IMR-90 (cell line): ENCODE measurements around the gene KRTAP4-16. TPM values are rescaled to one million over a fixed set of nuclear protein-coding genes. Genes with fewer than 3 reads are reported as not detected.

ENCODE experiments used
- ATAC-seq: fragments of 200-7000 bp; cut with Tn5 transposase; 2 replicates; pipeline ENCODE4 v1.9.1; 2020; ENCODE audit warnings: low read depth, mild to moderate bottlenecking, moderate library complexity
- BruUV-seq: library from RNA; stranded (reverse); fragments of 400-500 nt; replicated peaks from 2 replicates; lab custom pipeline; 2021; lab: Mats Ljungman, UMichigan
- CTCF ChIA-PET: fragments of 300-600 bp; formaldehyde crosslinking; extraction: SDS; loops from one replicate; lab custom pipeline; 2021; ENCODE audit warnings: antibody characterized with exemption; lab: Yijun Ruan, JAX
- POLR2A ChIA-PET: fragments of 300-600 bp; sonication (Branson Sonifier 250); formaldehyde crosslinking; loops from one replicate; lab custom pipeline; 2022; ENCODE audit warnings: antibody characterized with exemption; ENCODE audit not compliant: unreplicated experiment; lab: Charles Lee
- DNase-seq: peaks from one replicate; pipeline ENCODE4 v3.0.0; 2013
- H2AFZ ChIP-seq: replicated peaks from 2 replicates; pipeline ENCODE3; 2013; ENCODE audit warnings: low read length, mild to moderate bottlenecking; ENCODE audit not compliant: poor library complexity
- H2AK5ac ChIP-seq: 2 replicates; pipeline ENCODE4 v1.6.1; 2013; ENCODE audit warnings: low read depth, low read length, inconsistent platforms
- H2AK9ac ChIP-seq: replicated peaks from 2 replicates; pipeline ENCODE3; 2013; ENCODE audit warnings: mild to moderate bottlenecking, low read depth, low read length, moderate library complexity; ENCODE audit not compliant: poor library complexity
- H2BK120ac ChIP-seq: 2 replicates; pipeline ENCODE4 v1.6.1; 2013; ENCODE audit warnings: low read depth, low read length, inconsistent platforms
- H2BK15ac ChIP-seq: 3 replicates; pipeline ENCODE4 v1.6.1; 2013; ENCODE audit warnings: low read depth, low read length, inconsistent platforms
- H2BK20ac ChIP-seq: 2 replicates; pipeline ENCODE4 v1.6.1; 2013; ENCODE audit warnings: low read depth, mild to moderate bottlenecking, inconsistent platforms, low read length, moderate library complexity
- H2BK5ac ChIP-seq: 2 replicates; pipeline ENCODE4 v1.6.1; 2013; ENCODE audit warnings: mild to moderate bottlenecking, low read depth, low read length, inconsistent platforms; ENCODE audit not compliant: poor library complexity, severe bottlenecking
- H3K14ac ChIP-seq: replicated peaks from 2 replicates; pipeline ENCODE4 v1.6.1; 2013; ENCODE audit warnings: low read depth, low read length, inconsistent platforms
- H3K18ac ChIP-seq: 2 replicates; pipeline ENCODE4 v1.6.1; 2013; ENCODE audit warnings: low read depth, low read length, control low read depth
- H3K23ac ChIP-seq: 2 replicates; pipeline ENCODE4 v1.6.1; 2013; ENCODE audit warnings: low read depth, low read length, inconsistent platforms
- H3K27ac ChIP-seq: 2 replicates; pipeline ENCODE4 v1.5.1; 2013; ENCODE audit warnings: mild to moderate bottlenecking, control low read depth, low read length; ENCODE audit not compliant: insufficient read depth
- H3K27me3 ChIP-seq: 2 replicates; pipeline ENCODE4 v1.6.1; 2013; ENCODE audit warnings: low read length; ENCODE audit not compliant: control insufficient read depth, insufficient read depth
- H3K36me3 ChIP-seq: 2 replicates; pipeline ENCODE4 v1.6.1; 2013; ENCODE audit warnings: low read length, mixed read lengths; ENCODE audit not compliant: control insufficient read depth, insufficient read depth
- H3K4ac ChIP-seq: 2 replicates; pipeline ENCODE4 v1.6.1; 2013; ENCODE audit warnings: low read depth, low read length, inconsistent platforms
- H3K4me1 ChIP-seq: 2 replicates; pipeline ENCODE4 v1.6.1; 2013; ENCODE audit warnings: low read length, mixed read lengths; ENCODE audit not compliant: control insufficient read depth, insufficient read depth
- H3K4me2 ChIP-seq: 2 replicates; pipeline ENCODE4 v1.6.1; 2013; ENCODE audit warnings: low read depth, mild to moderate bottlenecking, control low read depth, low read length, moderate library complexity
- H3K4me3 ChIP-seq: 2 replicates; pipeline ENCODE4 v1.5.1; 2013; ENCODE audit warnings: low read depth, mild to moderate bottlenecking, control low read depth, low read length, moderate library complexity; ENCODE audit not compliant: insufficient read depth
- H3K56ac ChIP-seq: 2 replicates; pipeline ENCODE4 v1.6.1; 2013; ENCODE audit warnings: low read length, inconsistent platforms; ENCODE audit not compliant: insufficient read depth; ENCODE audit errors: extremely low read depth
- H3K79me1 ChIP-seq, 2 experiments: 2 replicates each; pipeline ENCODE4 v1.6.1; 2013; ENCODE audit warnings: low read length in 2 of 2, inconsistent platforms in 1 of 2, low read depth in 1 of 2
- H3K9ac ChIP-seq: 2 replicates; pipeline ENCODE4 v1.6.1; 2013; ENCODE audit warnings: low read depth, low read length, control low read depth
- H3K9me1 ChIP-seq: 2 replicates; pipeline ENCODE4 v1.6.1; 2013; ENCODE audit warnings: low read length, inconsistent platforms; ENCODE audit not compliant: insufficient read depth
- H3K9me3 ChIP-seq: 2 replicates; pipeline ENCODE4 v1.6.1; 2013; ENCODE audit warnings: low read length; ENCODE audit not compliant: control insufficient read depth, insufficient read depth
- H4K20me1 ChIP-seq: 2 replicates; pipeline ENCODE4 v1.6.1; 2013; ENCODE audit warnings: low read length, inconsistent platforms; ENCODE audit not compliant: insufficient read depth
- H4K5ac ChIP-seq: 2 replicates; pipeline ENCODE4 v1.6.1; 2013; ENCODE audit warnings: mild to moderate bottlenecking, low read depth, low read length, control low read depth
- H4K8ac ChIP-seq, 2 experiments: 2 replicates each; pipeline ENCODE4 v1.6.1; 2013; ENCODE audit warnings: low read depth in 2 of 2, low read length in 2 of 2, control low read depth in 1 of 2, inconsistent platforms in 1 of 2
- H4K91ac ChIP-seq: 2 replicates; pipeline ENCODE4 v1.6.1; 2013; ENCODE audit warnings: low read depth, low read length, inconsistent platforms; ENCODE audit not compliant: insufficient read depth
- BHLHE40 ChIP-seq: fragments of 150-350 bp; IDR thresholded peaks from 2 replicates; pipeline ENCODE4 v1.6.1; 2016; ENCODE audit warnings: mild to moderate bottlenecking, low read depth, low read length
- CEBPB ChIP-seq: IDR thresholded peaks from 2 replicates; pipeline ENCODE4 v1.6.1; 2012; ENCODE audit warnings: low read depth, low read length, improper control_type of control experiment
- CHD1 ChIP-seq: IDR thresholded peaks from 2 replicates; pipeline ENCODE4 v1.6.1; 2012; ENCODE audit warnings: low read depth, low read length, improper control_type of control experiment
- ELK1 ChIP-seq: fragments of 150-350 bp; IDR thresholded peaks from 2 replicates; pipeline ENCODE4 v1.6.1; 2016; ENCODE audit warnings: low read depth, mild to moderate bottlenecking, low read length, moderate library complexity, borderline replicate concordance
- FOS ChIP-seq: fragments of 150-350 bp; IDR thresholded peaks from 2 replicates; pipeline ENCODE4 v1.6.1; 2016; ENCODE audit warnings: low read depth, low read length
- MAFK ChIP-seq: IDR thresholded peaks from 2 replicates; pipeline ENCODE4 v1.6.1; 2012; ENCODE audit warnings: low read depth, low read length, improper control_type of control experiment
- MAZ ChIP-seq: IDR thresholded peaks from 2 replicates; pipeline ENCODE4 v1.6.1; 2012; ENCODE audit warnings: low read depth, mild to moderate bottlenecking, low read length, improper control_type of control experiment, moderate library complexity, borderline replicate concordance
- MXI1 ChIP-seq: IDR thresholded peaks from 2 replicates; pipeline ENCODE4 v1.6.1; 2012; ENCODE audit warnings: low read depth, mild to moderate bottlenecking, low read length, moderate library complexity, borderline replicate concordance
- NFE2L2 ChIP-seq: fragments of 150-350 bp; IDR thresholded peaks from 2 replicates; pipeline ENCODE4 v1.6.1; 2016; ENCODE audit warnings: low read depth, mild to moderate bottlenecking, low read length
- POLR2A ChIP-seq: IDR thresholded peaks from 2 replicates; pipeline ENCODE4 v1.6.1; 2012; ENCODE audit warnings: mild to moderate bottlenecking, low read depth, low read length
- RAD21 ChIP-seq: IDR thresholded peaks from 2 replicates; pipeline ENCODE4 v1.6.1; 2012; ENCODE audit warnings: low read length, improper control_type of control experiment
- RCOR1 ChIP-seq: IDR thresholded peaks from 2 replicates; pipeline ENCODE4 v1.6.1; 2012; ENCODE audit warnings: mild to moderate bottlenecking, low read length, improper control_type of control experiment; ENCODE audit not compliant: insufficient replicate concordance
- RFX5 ChIP-seq: IDR thresholded peaks from 2 replicates; pipeline ENCODE4 v1.8.0; 2012; ENCODE audit warnings: low read depth, mild to moderate bottlenecking, low read length, moderate library complexity
- SMC3 ChIP-seq: fragments of 150-350 bp; IDR thresholded peaks from 2 replicates; pipeline ENCODE4 v1.6.1; 2016; ENCODE audit warnings: low read depth, mild to moderate bottlenecking, antibody characterized with exemption, low read length, moderate library complexity
- USF2 ChIP-seq: fragments of 150-350 bp; IDR thresholded peaks from 2 replicates; pipeline ENCODE4 v1.6.1; 2017; ENCODE audit warnings: mild to moderate bottlenecking, antibody characterized with exemption, low read length, low read depth
- WGBS, 2 experiments: methylation state at CpG; one replicate each; pipeline versions ENCODE4 v1.1.5 to v1.1.7; 2013; ENCODE audit warnings: missing lambda C conversion rate in 2 of 2; ENCODE audit not compliant: insufficient read length in 1 of 2; ENCODE audit errors: extremely low coverage in 2 of 2; 5-methylcytosine and 5-hydroxymethylcytosine counted together
- dilution Hi-C: fragments of 300-500 bp; cut with HindIII; formaldehyde crosslinking; loops from one replicate; pipeline ENCODE4 v1.14.3; 2018; ENCODE audit warnings: low sequenced_read_pairs; ENCODE audit not compliant: unreplicated experiment
- in situ Hi-C: fragments of 300-500 bp; cut with MboI; formaldehyde crosslinking; loops from 3 replicates; pipeline ENCODE4 v1.14.3; 2019; ENCODE audit warnings: low sequenced_read_pairs, inconsistent platforms, mixed read lengths
- intact Hi-C: fragments of 100-400 bp; cut with micrococcal nuclease; formaldehyde crosslinking; loops from 2 replicates; pipeline ENCODE4 v1.10.0; 2022
- polyA plus RNA-seq, 3 experiments: library from polyadenylated mRNA; depleted of rRNA; stranded (reverse); fragments of >200 nt; gene quantifications; 2 replicates each; pipeline ENCODE4 v1.2.3, GENCODE V29; 2012; ENCODE audit warnings: low replicate concordance in 1 of 3
- total RNA-seq: library from RNA; depleted of rRNA; stranded (reverse); fragments of >200 nt; gene quantifications from 2 replicates; pipeline ENCODE4 v1.2.3, GENCODE V29; 2012
- TF ChIP-seq, protein P1 (sequence below): conservative IDR thresholded peaks from 2 replicates; pipeline ENCODE4 v1.5.1; 2012; ENCODE audit warnings: mild to moderate bottlenecking, low read depth, low read length, improper control_type of control experiment

The KRTAP4-16 gene
- total and polyA plus RNA-seq, 2 of the 4 experiments (the other 2 are of a cell fraction), result not detected

GRCh38 chr17:41145261-41145660 is 43.3 kb upstream of the KRTAP4-16 start:
- Histone ChIP-seq H3K36me3 (no peaks in the 10 kb centered on the region), H2BK20ac (no peak overlapping the region), H4K20me1 (no peaks in the 10 kb centered on the region), H2AK5ac (no peak overlapping the region), H3K4me2 (no peak overlapping the region), H2BK120ac (no peak overlapping the region), H2BK5ac (no peak overlapping the region), H4K8ac (no peak overlapping the region), H4K5ac (no peak overlapping the region), H4K91ac (no peak overlapping the region), H3K18ac (no peak overlapping the region), H2BK15ac (no peak overlapping the region), H3K9me1 (no peaks in the 10 kb centered on the region), H2AFZ (no peak overlapping the region), H3K4ac (no peak overlapping the region), H3K23ac (no peak overlapping the region), H3K9ac (no peak overlapping the region), H2AK9ac (no peak overlapping the region), H3K56ac (no peak overlapping the region), H3K27me3 (no peaks in the 10 kb centered on the region), H3K4me3 (no peak overlapping the region), H3K79me1 (no peaks in the 10 kb centered on the region), H3K4me1 (no peaks in the 10 kb centered on the region; the same call in 1 of the 2 replicates), H3K27ac (no peak overlapping the region), H3K9me3 (peaks cover 4% of the 10 kb centered on the region), H3K14ac (no peak overlapping the region)
- no CpG with 5 or more reads among the region's 2 CpGs for WGBS, 2 experiments
- BruUV-seq, result no TSS peak
- DNase-seq (no peak), ATAC-seq (no peak)
- ChIA-PET CTCF (no interaction called here), POLR2A (no interaction called here)
- intact Hi-C loops, result no loop called here
- in situ Hi-C loops, result no loop called here
- no peak for TF ChIP-seq FOS
- no peak for TF ChIP-seq RCOR1
- no peak for TF ChIP-seq USF2
- TF ChIP-seq RAD21, result no peak
- no peak for TF ChIP-seq MAFK
- no peak for TF ChIP-seq CHD1
- TF ChIP-seq ELK1, result no peak
- no peak for TF ChIP-seq CEBPB
- no peak for TF ChIP-seq MXI1
- no peak for TF ChIP-seq NFE2L2
- no peak for TF ChIP-seq POLR2A
- TF ChIP-seq SMC3, result no peak
- no peak for TF ChIP-seq BHLHE40
- no peak for TF ChIP-seq MAZ
- no peak for TF ChIP-seq RFX5
- TF ChIP-seq, protein P1, sequence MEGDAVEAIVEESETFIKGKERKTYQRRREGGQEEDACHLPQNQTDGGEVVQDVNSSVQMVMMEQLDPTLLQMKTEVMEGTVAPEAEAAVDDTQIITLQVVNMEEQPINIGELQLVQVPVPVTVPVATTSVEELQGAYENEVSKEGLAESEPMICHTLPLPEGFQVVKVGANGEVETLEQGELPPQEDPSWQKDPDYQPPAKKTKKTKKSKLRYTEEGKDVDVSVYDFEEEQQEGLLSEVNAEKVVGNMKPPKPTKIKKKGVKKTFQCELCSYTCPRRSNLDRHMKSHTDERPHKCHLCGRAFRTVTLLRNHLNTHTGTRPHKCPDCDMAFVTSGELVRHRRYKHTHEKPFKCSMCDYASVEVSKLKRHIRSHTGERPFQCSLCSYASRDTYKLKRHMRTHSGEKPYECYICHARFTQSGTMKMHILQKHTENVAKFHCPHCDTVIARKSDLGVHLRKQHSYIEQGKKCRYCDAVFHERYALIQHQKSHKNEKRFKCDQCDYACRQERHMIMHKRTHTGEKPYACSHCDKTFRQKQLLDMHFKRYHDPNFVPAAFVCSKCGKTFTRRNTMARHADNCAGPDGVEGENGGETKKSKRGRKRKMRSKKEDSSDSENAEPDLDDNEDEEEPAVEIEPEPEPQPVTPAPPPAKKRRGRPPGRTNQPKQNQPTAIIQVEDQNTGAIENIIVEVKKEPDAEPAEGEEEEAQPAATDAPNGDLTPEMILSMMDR, result no peak
- dilution Hi-C loops, result no loop called here
